G401.6 (cell line): ENCODE measurements around the gene RPS18.
"Not testable (repeated sequence)": the region's sequence is repeated elsewhere in the genome, so short reads cannot be mapped to it uniquely, and the experiment has no call there.

Experiments used
- FAIRE-seq: peaks from 2 replicates; lab custom pipeline; 2012; peaks lifted over from hg19 to GRCh38; lab: Jason Lieb, UNC

RPS18 gene

DNA sequence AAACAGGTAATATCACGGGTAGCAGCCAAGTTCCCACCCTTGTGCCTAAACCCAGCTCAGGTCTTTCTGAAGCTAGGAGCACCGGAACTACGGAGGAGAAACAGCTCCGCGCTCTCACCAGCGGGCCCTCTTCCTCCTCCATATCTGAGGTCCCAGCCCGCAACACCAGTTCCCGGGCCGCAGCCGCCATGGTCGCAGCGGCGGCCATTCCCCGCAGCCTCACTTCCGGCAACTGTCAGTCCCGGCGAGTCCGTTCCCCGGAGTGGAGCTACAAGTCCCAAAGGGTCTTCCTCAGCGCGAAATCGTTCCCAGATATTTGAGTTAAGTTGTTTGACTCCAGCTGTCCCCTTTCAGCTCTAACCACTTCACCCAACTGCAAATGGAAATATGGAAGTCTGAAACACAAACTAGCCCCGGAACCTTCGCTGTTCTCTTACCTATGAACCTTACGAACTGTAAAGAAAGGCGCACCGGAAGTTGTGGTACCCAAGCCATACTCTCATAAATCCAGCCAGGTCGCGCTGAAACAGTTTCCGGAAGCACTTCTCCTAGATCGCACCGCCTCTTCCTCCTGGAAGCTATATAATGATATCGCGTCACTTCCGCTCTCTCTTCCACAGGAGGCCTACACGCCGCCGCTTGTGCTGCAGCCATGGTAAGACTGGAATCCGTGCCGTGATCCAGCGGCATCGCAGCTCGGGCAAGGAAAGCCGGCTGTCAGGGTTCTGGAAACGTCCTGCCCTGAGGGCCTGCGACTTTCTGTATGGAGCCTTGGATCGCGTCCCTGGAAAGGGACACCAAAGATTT, at the start of gene RPS18, which contains the start of gene VPS52:
TSS of gene RPS18 (plus strand) at position 608 of the 807 bp plus-strand sequence. CDS start at position 653, 45 bp downstream.
TSS of gene VPS52 (minus strand) at position 409 of the 807 bp plus-strand sequence. CDS start at position 208, 201 bp downstream.
- peak; percentile 96 for FAIRE-seq

DNA sequence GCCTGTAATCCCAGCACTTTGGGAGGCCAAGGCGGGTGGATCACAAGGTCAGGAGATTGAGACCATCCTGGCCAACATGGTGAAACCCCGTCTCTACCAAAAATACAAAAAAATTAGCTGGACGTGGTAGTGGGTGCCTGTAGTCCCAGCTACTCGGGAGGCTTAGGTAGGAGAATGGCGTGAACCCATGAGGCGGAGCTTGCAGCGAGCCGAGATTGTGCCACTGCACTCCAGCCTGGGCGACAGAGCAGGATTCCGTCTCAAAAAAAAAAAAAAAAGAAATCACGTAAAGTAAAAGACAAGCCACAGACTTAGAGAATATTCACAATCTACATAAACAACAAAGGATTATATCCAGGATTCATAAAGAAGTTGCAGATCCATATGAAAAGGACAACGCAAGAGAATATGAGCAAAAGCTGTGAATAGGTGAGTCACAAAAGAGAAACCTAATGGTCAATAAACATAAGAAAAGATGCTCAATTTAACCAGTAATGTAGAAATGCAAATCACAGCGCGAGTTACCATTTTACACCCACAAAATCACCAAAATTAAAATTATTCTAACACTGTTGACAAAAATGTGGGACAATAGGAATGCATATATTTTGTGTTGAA, 45.3 kb upstream of the RPS18 start:
- FAIRE-seq, result not testable (repeated sequence)

DNA sequence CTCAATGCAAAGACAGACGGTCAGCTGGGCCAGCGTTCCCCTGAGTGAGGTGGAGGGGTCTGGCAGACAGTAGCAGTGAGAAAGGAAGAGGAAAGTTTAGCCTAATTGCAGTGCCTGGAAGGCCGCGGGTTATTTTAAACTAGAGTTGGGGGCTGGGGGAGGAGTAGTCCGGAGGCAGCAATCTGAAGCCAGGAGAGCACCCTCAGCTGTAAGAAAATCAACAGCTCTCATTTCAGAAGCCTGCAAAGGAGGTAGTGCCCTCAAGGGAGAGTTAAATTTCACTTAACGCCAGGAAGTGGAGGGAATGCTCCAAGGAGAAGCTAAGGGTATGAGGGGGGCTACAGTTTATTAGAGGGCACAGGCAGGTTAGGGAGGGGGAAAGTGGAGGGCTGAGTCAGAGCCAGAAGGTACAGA, 36.6 kb upstream of the RPS18 start:
- FAIRE-seq, result no peak

DNA sequence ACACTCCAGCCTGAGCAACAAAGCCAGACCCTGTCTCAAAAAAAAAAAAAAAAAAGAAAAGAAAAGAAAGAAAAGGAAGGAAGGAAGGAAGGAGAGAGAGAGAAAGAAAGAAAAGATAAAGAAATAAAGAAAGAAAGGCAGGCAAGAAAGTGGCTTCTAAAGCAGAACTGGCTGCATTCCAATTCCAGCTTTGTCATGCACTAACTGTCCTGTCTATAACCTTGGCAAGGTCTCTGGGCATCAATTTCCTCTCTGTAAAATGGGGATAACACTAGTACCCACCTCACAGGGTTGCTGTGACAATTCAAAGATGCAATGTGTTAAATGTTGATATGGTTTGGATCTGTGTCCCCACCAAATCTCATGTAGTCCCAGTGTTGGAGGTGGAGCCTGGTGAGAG, 35.5 kb upstream of the RPS18 start:
- FAIRE-seq, result no peak

DNA sequence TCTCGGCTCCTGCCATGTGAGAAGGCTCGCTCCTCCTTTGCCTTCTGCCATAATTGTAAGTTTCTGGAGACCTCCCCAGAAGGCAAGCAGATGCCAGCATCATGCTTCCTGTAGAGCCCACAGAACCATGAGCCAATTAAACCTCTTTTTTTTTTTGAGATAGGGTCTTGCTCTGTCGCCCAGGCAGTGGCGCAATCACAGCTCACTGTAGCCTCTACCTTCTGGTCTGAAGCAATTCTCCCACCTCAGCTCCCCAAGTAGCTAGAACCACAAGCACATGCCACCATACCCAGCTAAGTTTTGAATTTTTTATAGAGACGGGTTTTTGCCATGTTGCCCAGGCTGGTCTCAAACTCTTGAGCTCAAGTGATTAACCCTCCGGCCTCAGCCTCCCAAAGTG, 35.0 kb upstream of the RPS18 start:
- no peak for FAIRE-seq

DNA sequence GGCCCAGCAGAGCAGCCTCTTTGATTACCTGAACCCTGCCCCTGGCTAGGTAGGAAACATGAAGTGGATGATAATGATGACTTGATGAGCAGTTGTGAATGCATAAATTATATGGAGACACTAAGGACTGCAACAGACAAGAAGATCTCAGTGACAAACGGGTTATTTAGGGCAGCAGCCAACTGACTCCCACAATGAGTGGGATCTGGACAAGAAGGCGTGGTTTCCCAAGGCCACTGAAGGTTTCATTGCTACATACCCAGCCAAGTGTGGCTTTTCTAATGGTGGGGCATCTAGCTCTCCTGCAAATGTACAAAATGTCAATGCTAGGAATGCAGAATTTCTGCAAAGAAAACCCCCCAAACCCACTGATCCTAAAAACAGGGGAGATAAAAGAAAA, 34.1 kb upstream of the RPS18 start:
- no peak for FAIRE-seq

DNA sequence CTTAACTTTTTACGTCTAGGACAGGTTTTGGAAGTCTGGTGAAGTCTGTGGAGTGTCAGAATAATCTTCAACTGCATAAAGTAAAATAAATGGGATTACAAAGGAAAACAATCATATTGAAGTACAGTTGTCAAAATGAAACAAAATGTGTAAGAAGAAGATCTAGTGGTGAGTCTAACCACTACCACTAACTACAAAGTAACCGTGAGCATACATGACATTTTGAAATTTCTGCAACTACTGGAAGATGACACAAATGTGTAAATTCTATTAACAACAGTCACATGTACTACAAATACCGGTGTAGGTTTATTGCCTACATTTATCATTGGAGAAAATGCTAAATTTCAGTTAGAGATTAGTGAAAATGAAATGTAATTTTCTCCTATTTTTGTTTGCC, 29.9 kb upstream of the RPS18 start:
- no peak for FAIRE-seq

DNA sequence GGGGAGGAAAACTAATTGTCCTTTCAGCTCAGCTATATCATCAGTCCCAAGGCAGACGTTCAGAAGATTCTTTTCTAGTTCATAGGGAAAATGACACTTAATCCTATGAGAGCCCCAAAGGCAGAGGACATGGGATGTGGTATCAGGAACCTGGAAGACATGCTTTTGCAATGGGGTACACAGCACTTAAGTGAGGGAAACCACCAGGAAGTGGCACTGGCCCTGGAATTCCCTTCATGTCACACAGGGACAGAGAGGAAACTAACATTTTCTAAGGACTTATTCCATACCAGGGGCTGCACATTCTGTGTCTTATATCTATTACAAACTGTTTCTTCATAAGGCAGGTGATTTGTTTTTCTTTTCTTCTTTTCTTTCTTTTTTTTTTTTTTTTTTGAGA, 28.4 kb upstream of the RPS18 start:
- FAIRE-seq, result no peak

DNA sequence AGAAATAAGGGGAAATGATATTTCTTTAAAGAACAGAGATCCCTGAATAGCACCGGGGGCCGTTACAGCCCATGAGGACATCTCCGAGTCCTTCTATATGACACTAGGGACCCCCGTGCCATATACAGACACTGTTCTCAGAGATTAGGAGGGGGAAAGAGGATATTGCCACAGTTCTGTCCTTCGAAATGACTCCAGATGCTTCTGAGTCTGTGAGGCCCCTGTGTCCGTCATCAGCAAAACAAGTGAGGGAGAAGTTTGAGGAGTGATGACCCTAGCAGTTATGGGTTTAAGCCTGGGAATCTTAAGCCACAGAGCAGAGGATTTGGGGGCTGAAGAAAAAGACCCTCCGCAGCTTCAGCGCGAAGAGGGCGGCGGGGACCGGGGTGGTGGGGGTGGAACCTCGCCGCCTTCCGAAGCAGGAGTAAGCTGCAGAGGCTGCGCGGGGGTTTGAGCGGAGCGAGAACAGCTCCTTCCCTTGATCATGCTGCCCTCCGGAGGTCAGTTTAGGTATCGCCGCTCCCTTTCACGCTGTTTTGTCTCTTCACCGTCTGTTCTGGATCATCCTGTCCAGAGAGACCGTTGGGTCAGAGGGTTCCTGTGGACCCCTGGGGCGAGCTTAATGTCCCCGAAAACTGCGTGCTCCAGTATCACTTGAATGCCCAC, 23.8 kb upstream of the RPS18 start:
- no peak for FAIRE-seq

DNA sequence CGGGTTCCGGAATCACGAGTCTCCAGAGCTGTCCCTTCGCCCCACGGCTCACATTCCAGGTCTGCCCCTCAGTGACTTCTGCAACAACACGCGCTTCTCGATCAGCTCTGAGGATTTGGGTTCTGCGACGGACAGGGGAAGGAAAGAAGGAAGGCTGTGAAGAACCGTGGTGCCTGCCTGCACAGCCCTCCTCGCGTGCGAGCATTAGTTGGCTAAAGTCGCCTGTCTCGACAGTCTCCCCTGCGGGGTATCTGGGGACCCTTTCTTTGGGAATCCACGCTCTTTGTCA, 23.3 kb upstream of the RPS18 start:
- no peak for FAIRE-seq

DNA sequence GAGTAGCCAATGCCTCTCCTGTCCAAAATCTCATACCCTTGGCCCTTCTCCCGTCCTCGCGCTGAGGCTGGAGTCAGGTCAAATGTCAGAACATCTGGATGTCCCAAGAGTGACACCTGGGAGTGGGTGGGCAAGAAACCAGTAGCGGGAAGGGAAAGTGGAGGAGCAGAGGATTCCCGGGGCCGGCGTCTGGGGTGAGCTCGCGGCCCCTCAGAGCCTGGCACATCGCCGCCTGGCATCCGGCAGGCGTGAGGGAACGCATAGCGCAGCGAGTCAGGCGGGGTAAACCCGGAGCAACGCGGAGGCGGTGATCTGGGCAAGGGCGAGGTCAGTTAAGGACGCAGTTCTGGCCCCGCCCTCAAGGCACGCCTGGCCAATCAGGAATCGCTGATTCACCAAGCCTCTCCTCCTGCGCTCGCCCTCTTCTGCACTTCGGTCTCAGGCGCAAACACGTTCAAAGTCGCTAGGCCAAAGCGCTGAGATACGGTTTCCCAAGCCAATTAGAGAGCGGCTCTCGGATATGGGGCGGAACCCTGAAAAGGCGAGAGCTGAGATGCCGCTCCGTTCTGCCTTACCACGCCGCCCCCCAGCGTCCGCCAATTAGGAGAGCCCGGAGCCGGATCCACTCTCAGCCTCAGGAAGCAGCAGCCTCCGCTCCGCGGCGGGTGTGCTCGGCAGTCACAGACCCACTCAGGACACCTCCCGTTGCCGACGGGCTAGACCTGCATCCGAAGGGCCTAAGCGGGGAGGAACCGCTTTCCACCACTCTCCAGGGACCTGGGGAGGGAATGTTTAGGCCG, 22.7 kb upstream of the RPS18 start:
- FAIRE-seq, result peak; percentile 99

DNA sequence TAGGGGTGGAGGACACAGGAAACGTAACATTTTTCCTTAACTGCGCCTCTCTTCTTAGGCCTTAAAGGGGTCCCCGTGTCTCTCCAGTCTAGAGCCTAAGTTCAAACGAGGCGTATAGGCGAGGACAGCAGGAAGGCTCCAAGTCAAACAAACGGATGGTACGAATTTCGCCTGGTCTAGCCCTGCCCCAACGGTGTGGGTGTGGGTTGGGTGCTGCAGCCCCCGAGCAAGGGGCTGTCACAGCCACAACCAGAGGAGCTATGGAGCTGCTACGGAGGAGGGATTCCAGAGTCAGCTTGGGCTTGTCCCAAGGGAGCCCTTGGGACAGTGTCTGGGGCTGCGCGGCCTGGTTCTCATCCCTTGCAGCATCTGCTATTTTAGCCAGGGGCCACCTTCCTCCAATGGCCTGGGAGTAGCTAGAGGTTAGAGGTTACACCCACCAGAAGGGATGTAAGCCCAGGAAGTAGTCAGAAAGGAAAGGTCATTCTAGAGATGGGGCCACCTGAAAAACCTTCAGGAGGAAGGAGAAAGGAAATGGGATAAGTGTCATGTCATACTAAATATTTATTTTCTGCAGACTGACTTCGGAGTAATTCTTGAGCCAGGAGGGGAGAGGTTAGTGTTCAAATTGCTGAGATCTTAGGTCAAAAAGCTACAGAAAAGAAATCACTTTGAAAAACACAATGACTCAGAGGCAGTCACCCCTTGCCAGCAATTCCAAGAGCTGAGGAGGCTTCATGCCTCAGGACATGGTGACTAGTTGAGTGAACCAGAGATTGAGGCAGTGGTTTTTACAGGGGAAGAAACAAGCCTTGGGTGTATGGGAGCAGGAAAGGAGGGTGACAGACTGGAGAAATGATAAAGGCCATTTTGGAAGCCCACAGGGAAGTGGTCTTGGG, 21.9 kb upstream of the RPS18 start:
- no peak for FAIRE-seq

DNA sequence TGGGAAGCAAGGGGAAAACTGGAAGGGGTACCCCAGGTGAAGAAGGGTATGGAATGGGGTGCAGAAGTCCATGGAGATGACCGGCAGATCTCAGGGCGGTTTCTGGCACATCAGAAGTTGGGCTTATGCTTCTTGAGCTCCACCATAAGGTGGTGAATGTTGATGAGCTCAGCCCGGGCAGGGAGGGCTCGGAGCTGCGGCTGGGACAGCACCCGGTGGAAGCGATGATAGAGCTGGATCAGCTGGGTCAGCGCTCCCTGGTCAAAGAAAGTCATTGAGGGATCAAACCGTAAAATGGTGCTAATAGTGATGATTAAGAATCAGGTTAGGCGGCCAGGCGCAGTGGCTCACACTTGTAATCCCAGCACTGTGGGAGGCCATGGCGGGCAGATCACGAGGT, 21.1 kb upstream of the RPS18 start:
- no peak for FAIRE-seq

DNA sequence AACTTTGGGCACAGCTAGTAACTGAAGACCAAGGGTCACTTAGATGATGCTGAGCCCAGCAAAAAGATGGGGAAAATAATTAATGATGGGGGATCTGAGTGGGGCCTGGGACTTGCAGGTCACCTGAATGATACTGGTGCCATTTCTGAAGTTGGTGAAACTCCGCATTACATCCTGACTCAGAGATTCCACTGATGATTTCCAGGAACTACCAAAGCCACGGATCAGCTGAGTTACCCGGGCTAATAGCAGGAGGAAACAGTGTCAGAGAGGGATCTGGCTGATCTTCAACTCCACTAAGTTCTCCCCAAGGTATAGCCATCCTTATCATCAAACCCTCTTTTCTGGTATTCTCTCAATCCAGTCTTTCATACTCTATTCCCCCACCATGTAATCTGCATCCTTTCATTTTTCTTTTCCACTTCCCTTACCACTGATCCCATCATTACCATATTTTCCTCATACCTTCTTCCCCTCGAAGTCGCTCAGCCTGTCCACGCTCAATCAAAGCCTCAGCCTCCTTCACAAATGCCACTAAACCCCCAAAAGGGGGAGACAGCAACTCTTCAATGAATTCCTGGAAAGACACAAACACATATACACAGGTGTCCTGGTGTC, 20.4 kb upstream of the RPS18 start:
- FAIRE-seq, result no peak

DNA sequence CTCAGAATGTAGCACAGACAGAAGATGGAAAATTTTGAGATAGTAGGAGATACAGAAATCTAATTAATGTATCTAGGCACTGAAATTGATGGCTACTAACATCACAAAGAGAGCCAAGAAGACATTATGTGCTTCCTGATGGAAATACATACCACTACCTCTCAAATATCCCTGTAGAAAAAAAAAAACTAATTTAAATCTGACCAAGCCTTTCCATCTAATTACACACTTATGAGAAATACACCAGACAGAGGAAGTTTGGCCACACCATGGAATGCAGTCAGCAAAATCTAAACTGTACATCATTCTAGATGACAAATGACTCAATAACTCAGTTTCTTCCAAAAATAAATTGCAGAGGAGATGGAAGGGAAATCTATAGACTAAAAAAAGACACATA, 19.1 kb upstream of the RPS18 start:
- no peak for FAIRE-seq

DNA sequence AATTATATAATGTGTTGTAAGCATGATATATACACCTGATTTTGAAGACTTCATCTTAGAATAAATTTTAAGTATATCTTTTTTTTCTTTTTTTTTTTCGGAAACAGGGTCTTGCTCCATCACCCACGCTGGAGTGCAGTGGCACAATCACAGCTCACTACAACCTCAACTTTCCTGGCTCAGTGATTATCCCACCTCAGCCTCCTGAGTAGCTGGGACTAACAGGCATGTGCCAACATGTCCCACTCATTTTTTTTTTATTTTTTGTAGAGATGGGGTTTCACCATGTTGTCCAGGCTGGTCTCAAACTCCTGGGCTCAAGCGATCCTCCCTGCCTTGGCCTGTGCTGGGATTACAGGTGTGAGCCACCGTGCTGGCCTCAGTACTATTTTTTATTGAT, 17.3 kb upstream of the RPS18 start:
- FAIRE-seq, result no peak

DNA sequence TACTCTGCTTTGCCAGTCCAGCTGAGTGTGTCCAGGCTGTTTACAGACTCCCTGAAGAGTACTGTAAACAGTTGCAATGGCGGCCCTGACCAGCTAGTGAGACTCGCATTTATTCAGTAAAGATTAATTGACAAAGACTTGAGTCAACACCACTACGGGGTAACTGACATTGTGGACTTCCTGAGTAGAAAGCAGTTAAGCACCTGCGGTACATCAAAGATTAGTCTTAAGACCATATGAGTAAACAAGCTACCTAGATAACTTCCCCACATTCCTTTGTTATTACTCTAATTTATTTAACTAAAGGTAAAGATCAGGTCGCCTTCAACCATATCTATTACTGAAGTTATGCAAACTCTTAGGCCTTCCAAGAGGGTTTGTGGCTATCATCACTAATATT, 12.8 kb upstream of the RPS18 start:
- FAIRE-seq, result no peak

DNA sequence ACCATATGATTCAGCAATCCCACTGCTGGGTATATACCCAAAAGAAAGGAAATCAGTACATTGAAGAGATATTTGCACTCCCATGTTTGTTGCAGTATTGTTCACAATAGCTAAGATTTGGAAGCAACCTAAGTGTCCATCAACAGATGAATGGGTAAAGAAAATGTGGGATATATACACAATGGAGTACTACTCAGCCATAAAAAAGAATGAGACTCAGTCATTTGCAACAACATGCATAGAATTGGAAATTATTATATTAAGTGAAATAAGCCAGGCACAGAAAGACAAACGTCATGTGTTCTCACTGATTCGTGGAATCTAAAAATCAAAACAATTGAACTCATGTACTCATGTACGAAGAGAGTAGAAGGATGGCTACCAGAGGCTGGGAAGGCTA, 9.4 kb upstream of the RPS18 start:
- FAIRE-seq, result not testable (repeated sequence)

DNA sequence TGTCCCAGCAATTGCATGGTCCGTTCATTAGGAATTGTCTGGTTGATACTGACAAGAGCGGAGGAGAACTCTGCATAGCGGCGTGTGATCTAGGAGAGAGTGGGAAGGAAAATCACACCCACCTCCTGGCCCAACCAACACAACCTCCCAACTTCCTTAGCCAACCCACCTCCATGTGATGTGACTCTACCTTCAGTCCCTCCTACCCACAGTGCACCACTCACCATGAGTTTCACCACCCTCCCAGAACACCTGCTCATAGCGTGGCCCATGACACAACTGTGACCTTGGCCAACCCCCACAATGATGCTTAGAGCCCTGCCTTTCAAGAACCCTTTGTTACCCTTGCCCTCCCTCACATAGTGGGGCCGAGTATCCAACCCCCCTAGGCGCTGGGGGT, 7.9 kb upstream of the RPS18 start:
- FAIRE-seq, result no peak

DNA sequence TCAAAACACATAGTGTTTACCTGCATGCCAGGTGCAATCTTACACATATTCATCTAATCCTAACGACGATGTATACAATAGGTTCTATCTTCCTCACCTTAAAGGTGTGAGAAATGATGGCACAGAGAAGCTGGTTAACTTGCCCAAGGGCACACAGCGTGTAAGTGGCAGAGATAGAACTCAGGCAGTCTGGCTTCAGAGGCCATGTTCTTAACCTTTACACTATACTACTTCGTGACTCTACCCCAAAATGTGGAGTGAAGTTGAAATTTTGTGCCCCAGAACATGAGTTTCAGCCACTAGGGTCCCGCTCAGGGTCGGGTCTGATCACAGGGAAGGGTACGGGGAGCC, 783 bp upstream of the RPS18 start:
- FAIRE-seq, result no peak
